NAMALWA (cell line): ENCODE measurements around the gene PCK2.
A peak's percentile ranks its signal among the peaks of the same experiment; 100 is the strongest.

Source experiments
- DNase-seq: peaks from one replicate; pipeline ENCODE4 v3.0.0-alpha.2; 2015; ENCODE audit warnings: low spot score

PCK2 gene

DNA sequence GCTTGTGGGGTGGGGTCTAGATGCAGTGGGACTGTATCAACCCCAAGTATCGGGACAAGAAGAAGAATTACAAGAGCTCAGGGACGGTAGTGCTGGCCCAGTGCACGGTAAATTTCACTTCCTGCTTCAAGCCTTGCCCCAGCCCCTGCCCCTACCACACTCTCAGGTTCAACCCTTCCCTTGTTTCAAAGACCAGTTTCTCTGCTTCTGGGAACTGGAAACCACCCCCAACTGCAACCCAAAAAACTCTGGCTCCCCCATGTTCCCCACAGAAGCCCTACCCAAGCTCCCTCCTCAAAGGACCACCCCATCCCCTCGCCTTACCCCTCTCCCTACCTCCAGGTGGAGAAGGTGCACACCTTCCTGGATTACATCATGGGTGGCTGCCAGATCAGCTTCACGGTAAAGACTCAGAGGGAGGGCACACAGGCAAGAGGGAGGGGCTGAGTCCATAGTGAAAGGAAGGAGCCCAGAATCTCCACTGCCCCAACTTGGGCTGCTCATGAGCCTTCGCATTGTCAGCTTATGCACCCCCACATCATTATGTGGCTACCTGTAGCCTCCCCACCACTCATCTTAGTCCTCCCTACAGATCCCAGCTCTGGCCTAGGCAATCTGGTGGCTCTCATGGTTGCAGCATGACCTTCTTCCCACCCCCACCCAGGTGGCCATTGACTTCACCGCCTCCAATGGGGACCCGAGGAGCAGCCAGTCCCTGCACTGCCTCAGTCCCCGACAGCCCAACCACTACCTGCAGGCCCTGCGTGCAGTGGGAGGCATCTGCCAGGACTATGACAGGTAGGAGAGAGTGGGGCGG is 18.4 kb upstream of the PCK2 start:
- DNase-seq = no peak

DNA sequence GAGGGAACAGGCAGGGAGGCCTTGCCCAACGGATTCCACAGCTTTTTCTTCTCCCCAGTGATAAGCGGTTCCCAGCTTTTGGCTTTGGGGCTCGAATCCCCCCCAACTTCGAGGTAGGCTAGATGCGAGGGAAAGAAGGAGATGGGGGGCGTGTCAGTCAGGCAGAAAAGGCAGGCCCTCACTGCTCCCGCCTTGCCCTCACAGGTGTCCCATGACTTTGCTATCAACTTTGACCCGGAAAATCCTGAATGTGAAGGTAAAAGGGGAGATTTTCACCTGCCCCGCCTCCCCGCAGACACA is 17.9 kb upstream of the PCK2 start:
- no peak for DNase-seq

DNA sequence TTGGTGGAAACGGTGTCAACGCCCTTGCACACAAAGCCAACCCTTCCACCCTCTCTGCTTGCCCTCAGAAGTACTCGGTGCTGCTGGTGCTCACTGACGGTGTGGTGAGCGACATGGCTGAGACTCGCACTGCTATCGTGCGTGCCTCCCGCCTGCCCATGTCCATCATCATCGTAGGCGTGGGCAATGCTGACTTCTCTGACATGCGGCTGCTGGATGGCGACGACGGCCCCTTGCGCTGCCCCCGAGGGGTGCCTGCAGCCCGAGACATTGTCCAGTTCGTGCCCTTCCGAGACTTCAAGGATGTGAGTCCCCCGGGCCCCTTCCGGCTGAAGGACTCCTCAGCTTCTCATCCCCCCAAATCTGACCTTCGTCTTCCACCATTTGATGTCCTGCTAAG is 17.0 kb upstream of the PCK2 start:
- no peak for DNase-seq

DNA sequence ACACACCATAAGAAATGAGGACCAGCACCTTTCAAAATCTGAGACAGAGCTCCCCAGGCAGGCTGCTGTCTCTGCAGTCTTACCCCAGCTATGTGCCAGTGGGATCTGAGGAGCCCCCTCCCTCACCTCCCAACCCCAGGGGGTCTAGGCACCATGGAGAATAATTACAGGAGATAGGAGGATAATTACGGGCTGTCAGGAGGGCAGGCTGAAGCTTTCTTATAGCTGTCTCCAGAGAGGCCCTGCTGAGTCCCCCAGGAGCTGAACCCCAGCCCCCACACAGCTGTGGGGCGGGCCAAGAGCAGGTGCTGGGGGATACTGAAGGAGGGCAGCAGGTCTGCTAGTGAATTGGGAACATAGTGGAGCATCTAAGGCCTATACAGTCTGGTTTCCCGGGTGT is 16.0 kb upstream of the PCK2 start:
- DNase-seq = no peak

DNA sequence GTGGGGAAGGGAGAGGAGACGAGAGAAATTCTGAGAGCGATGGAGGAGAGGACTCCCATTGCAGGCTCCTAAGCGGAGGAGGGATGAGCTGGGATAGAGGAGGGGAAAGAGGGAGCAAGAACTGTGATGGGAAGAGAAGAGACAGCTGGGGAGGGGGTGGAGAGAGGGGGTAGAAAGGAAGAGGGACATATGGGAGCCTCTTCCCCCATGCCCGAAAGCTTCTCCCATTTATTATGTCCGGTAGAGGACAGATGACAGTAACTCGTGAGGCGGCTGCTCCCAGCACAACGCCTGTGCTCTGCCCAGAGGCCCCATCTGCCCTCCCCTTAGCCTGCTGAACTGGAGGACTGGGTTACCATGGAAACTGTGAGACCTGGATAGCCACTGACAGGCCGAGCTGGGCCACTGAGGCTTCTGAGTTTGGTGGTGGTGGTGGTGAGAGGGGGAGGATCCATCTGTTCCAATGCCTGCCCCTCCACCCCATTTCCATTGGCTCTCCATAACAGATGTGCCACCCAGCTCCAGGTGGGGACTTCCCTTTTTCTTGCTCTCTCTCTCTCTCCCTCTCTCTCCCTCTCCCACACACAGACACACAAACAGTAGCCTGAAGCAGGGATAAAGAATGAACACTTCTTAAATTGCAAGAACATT is 14.5 kb upstream of the PCK2 start:
- peak; percentile 36 for DNase-seq

DNA sequence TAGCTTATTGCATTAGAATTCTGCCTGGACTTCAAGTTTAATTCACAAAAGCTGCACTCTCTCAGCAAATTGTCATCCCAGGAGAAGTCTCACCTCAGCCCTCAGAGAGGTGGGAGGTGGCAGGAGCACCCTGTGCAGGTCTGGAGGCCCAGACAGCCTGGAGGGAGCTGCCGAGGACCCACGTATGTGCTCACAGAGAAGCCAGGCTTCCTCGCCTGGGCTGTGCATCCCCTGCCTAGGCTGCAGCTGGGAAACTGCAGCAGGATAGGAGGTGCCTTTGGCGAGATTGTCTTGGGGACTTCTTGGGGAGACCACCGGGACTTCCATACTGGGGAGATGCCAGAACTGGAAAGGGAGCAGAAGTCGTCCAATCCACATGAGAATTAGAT is 14.0 kb upstream of the PCK2 start:
- no peak for DNase-seq

DNA sequence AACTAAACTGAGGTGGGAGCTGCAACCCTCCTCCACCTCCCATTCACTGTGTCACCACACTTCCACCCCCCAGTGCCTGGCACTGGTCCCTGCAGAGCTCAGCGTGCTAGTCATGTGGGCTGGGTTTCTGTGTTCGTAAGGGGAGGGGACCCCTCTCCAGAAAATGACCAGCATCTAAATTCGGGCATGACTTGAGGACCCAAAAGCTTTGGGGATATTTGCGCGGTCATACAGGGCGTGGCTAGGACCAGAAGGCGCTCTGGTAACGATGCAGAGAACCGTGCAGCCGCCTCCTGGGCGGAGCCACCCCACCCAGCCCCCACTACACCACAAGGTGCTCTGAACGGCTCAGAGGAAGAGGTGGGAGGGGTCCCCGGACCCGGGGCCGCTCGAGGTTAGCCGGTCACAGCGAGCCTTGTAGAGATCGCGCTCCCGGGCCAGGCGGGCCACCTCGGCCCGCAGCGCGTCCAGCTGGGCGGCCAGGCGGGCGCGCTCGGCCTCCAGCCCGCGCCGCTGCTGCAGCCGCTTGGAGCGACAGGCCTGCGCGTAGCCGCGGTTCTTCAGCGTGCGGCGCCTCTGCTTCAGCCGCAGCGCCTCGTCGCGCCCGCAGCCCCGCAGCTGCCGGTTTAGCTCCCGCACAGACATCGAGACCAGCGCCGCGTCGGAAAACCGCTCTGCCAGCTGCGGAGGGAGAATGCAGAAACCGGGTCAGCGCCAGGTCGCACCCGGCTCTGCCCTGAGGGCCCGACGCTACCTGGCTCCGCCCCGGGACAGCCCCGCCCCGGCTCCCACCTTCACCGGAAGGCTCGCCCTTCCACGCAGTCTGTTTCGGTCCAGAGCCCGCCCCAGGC is 13.0 kb upstream of the PCK2 start:
- peak; percentile 85 for DNase-seq

DNA sequence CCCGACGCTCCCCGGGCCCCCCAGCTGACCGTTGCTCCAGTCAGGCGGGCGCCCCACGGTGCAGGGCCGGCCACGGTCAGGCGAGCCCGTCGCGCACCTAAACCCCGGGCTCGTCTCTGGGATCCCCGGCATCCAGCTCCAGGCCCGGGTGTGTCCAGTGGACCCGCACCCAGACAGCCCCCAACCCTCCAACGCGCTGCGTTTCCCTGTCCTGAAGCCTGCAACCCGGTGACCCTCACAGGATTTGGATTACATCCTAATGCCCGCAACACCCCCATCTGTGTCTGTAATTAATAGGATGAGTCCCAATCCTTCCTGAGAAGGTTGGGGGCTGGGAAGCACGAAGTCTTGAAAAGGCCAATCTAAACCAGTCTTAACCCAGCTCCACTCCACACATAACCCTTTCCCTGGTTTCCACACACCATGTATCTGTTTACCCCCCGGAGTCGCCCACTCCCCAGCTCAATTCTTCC is 12.3 kb upstream of the PCK2 start:
- DNase-seq = no peak

DNA sequence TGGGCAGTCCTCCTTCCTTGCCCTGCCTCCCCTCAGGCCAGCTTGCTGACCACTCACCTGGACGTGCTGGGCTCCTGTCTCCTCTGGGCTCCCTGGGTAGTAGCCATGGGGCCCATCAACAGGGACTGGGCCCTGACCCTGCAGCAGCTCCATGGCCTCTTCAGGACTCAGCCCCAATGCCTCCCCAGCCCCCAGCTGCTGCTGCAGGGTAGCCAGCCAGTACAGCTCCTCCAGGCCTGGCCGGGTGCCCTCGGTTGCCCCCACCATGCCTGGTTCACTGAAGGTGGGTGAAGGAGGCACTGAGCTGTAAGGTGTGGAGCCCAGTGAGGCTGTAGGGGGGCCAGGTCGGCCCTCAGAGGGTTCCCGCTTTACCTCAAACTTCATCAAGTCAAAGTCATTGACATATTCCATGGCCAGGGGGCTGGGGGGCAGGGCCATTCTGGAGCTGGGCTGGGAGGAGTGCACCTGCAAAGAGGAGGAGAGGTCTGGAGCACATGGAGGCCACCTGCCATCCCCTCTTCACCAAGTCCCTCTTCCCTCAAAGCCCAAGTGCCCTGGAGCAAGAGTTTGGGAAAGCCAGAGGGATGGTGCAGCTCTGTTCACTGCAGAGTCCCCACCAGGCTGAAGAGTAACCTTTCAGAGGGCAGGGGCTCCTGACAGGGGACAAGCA is 11.6 kb upstream of the PCK2 start:
- DNase-seq = no peak

DNA sequence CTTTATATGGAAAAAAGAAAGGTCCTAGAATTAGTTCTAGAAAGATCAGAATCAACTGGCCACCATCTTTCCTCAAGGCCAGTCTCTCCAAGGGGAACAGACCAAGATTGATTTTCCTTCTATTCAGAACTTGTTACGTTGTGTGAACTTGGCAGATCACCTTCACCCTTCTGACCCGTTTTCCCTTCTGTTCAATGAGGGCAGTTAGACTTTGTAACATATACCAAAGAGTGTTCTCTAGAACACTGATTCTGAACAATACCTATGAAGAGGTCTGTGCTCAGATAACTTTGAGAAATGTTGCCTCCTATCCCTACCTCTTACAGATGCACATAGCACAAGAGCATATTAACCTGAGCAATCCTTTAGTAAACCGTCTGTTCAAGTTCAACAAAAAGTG is 10.6 kb upstream of the PCK2 start:
- no peak for DNase-seq

DNA sequence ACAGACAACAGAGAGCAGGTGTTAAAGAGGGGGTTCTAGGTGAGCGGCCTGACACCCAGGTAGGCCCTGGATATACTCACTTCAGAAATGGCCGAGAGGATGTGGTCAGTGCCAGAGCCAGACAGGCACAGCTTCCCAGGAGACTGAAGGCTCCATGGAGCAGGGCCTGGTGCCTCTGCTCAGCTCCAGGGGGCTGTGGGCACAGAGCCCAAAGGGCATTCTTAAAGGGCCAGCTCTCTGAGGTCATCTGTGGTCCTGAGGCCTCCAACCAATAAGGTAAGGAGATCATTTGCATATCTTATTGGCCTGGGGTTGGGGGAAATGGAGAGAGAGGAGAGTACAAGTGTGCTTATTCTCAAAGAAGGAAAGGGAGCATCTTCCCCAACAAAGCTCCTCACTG is 9.7 kb upstream of the PCK2 start:
- no peak for DNase-seq

DNA sequence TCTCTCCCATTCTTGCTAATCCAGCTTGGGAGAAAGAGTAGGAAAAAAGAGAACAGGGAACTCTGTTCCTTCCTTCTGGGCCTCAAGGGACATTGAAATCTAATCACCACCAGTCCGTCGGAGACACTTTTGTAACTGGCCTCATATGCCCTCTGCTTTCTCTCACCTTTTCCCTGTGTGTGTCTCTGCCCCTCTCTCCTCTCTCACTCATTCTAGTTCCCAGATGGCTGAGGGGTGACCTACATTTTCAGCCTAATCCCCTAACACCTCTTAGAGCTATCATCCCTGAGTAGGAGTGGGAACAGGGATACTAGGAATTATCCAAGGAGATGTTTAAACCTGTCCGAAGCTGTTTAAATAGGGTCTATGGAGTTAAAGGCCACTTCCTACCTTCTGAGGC is 8.9 kb upstream of the PCK2 start:
- DNase-seq = no peak

DNA sequence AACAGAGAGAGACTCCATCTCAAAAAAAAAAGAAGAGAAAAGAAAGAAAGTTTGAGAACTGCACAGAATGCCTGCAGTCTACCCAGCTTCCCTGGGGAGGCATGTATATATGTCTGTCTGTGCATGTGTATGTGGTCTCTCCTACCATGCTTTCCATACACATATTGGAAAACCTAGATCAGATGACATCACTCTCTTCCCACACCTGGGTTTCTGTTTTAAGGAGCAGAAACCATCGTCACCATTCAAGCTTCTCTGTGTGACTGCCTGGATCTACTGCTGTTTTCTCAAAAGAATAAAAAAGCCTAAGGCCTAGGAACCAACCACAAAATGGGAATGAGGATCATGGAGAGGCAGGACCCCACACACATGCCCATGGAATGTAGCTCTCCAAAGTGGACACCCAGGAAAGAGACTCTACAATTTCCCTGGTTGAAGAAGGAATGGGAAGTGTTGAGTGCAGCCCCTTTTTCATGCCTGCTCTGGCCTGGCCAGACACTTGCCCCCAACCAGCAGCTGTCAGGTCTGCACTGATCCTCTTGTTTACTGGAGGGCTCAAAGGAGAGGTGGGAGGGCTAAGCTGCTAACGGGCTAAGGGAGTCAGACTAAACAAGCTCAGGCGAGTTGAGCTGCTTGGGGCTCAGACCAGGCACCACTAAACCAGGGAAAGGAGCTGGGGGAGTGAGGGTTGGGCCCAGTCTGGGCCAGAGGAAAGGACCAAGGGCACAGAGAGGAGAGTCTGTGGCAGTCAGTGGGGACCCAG is 7.7 kb upstream of the PCK2 start:
- no peak for DNase-seq

DNA sequence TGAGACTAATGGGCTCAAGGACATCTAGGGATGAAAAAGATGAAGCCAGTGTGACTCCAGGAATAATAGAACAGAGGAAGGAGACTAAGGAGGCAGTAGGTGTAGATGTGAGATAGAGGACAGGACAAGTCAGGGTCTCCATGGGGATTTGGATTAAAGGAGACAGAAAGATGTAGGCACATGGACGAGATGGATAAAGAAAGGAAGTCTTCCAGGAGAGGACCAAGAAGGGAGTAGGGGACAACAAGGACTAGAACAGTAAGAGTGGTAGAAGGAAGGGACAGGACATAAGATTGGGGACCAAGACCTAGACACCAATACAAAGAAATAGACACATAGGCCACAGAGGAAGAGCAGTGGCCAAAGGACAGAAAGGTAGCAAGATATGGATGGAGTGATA is 7.1 kb upstream of the PCK2 start:
- no peak for DNase-seq

DNA sequence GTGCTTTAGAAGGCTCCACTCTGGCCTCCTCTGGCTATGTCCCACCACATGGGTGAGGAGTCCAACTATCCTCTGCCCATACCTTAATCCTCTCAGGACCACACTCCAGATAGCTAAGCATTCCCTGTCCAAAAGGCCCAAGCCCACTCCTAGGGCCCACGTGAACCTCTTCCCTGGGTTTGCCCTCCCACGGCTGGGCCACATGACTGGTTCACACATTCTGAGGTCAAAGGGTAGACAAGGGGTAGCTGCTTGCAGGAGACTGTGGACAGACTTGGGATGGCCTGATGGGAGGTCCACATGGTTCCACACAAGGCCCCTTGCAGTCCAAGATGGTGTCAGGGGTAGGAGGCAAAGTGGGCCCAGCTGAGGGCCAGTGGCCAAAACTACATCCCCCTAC is 6.0 kb upstream of the PCK2 start:
- no peak for DNase-seq

DNA sequence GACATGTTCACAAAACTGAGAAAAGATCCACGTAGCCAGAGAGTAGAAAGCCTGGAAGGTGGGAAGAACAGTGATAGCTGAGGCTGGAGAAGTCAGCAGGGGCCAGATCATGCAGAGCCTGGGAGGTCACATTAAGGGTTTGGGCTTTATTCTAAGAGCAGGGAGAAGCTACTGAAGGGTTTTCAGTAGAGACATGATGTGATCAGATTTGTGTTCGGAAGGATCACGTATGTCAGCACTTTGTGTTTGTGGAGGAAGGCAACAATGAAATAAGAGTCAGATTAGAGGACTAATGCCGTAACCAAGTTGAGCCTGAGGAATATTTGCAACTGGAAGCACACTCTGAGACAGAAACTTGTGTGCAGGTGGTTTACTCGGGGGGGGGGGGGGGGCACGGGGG is 4.2 kb upstream of the PCK2 start:
- no peak for DNase-seq

DNA sequence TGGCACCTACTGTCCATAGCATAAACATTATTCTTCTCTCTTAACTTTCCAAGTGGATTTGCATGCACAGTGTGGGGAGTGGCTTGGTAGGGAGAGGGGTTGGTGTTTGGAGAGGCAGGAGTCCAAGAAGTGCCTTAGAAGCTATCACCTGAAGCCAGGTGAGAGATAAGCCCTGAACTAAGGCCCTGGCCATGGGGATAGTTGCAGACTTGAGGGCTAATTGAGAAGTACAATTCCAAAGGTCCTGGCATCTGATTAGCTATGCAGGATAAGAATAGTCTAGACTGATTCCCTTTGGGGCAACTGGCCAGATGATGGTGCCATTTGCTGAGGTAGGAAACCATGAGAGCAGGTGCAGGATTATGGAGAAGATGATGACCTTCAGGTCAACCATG is 2.0 kb upstream of the PCK2 start:
- no peak for DNase-seq

DNA sequence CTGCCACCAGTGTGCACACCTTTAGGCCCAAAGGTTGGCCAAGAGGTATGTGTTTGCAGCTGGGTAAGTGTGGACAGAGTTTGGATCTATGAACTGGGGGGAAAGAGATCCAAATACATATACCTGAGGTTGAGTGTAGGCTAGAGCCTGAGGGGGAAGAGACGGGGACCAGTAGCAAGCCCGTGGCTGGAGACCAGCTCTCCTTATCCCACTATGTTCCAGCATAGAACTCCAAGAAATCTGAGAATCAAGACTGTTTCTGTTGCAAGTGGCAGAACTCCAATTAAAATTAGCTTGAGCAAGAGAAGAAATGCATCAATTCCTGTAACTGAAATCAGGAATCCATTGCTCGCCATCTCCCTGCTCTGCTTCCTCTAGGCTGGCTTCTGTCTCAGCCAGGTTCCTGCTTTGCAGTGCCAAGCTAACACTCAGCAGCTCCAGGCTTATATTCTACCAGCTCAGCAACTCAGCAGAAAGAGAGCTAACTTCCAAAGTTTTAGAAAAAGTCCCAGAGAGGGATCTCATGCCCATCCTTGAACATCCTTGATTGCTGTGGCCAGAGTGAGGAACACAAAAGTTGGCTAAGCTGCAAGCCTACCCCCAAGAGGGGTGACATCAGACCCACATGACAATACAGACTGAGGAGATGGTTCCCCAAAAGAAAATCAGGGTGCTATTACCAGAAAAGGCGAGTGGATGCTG is 1.5 kb upstream of the PCK2 start:
- DNase-seq = peak; percentile 25

DNA sequence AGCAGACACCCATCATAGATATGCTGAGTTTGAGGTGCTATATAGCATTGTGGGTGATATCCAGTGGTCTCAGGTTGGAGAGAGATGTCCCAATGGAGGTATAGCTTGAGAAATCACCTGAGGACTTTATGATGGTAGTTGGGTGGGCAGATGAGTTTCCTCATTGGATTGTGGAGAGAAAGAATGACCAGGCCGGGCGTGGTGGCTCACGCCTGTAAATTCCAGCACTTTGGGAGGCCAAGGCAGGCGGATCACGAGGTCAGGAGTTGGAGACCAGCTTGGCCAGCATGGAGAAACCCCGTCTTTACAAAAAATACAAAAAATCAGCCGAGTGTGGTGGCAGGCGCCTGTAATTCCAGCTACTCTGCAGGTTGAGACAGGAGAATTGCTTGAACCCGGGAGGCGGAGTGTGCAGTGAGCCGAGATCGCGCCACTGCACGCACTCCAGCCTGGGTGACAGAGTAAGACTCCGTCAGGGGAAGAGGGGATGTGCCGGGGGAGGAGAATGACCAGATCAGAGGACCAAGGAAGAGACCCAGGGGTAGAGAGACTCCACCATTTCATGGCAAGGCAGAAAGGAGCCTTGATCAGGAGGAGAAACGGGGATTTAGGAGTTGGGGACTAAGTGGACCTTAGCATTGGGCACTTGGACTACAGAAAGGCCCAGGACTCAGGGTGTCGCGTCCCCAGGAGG is 757 bp upstream of the PCK2 start:
- DNase-seq = no peak

DNA sequence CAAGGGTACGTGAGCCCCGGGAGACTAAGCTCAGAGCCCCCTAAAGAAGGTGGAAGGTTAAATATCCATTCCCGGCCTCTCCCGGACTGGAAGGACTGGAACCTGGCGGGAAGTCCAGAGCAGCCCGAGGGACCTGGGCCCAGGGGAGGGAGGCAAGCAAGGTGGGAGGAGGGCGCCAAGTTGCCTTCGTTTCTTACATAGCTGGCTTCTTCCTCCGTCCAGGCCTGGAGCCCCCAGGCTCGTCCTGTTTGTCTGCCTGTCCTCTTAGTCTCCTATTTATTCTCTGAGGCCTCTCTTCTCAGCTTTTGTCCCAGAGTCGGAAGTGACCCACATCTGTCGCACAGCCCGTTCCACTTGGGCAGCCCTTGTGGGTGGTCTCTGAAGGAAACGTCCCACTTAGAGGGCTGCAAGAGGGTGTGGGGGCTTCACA is 745 bp downstream of the PCK2 start:
- DNase-seq = no peak
